Hepatic stellate cell (primary cell): ENCODE results near the gene PBX3.

Experiments used
- DNase-seq: peaks from one replicate; pipeline ENCODE4 v3.0.0; 2011; ENCODE audit warnings: low spot score

Gene PBX3

DNA sequence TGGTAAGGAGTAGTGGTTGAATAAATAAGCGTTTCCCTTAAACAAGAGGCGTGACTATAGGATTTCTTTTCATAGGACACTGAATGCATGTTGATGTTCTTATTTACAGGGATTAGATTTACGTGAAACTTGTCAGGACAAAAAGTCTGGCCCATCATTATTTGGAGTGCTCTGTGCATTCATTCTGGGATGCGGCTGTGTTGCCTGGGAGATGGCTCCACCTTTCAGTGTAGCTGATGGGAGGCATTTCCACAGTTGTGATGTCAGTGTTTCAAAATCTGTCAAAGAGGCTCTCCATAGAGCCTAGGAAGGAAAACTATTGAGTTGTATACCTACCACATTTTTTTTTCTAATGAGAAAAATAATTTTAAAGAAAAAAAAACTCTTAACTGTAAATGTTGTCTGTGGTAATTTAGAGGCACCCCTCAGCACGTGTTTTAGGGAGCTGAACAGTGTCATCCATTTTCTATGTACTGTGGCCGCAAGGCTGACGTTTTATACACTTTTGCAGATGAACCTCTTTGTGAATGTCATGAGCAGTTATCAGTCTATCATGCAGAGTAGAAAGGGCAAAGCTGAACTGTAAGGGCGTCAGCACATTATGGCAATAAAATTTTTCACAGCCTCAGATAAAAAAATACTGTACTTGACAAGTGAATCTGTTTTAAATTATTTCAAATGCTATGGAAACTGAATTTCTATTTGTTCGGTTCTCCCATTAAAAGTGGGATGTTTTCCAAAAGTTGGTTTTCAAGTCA, 202.7 kb downstream of the PBX3 start:
- no peak for DNase-seq

DNA sequence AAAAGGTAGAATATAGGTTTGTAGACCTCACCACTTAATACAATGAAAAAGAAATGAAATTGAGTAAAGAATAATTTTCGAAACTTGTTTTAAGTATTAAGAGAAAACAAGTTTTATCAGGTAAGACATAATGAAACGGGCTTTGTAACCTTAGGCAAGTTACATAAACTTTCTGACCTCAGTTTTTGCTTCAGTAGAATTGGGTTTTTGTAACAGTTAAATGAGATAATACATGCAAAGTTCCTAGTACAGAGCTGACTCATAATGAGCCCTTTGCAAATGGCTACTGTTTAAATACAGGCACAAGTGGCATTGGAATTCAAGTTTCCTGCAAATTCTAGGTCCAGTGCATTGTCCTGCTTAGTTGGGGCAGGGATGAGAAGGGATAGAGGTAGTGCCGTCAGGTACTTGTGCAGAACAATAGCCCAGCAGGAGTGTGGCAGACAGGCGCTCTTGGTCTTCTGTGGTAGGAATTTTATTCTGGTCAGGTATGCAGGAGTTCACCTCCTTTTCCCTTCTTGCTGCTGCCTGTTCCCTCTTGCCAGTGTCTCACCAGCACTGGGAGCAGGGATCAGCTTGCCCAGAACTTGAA, 203.8 kb downstream of the PBX3 start:
- DNase-seq = no peak

DNA sequence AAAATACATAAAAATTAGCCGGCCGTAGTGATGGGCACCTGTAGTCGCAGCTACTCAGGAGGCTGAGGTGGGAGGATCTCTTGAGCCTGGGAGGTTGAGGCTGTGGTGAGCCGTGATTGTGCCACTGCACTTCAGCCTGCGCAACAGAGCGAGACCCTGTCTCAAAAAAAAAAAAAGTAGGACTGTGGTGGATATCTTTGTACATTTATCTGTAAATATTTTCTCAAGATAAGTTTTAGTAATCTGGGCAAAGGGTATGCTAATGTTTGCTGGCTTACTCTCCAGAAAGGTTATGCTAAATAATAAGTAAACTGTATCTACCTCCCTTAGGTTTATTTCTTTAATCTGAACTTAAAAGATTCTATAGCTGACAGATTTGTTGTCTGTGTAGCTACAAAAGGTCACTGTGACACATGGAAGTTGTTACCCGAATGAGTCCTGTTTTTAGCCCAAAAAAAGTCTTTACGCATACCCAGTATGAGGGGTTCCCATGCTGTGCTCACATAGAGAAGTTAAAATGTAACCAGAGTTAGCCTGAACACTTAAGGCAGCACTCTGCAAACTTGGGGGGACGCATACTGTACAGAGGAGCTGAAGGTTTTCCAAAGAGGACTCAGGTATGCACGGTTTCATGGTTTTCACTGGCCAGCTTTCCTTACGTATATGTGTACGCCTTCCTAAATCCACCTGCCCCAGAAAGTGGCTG, 206.3 kb downstream of the PBX3 start:
- DNase-seq = no peak

DNA sequence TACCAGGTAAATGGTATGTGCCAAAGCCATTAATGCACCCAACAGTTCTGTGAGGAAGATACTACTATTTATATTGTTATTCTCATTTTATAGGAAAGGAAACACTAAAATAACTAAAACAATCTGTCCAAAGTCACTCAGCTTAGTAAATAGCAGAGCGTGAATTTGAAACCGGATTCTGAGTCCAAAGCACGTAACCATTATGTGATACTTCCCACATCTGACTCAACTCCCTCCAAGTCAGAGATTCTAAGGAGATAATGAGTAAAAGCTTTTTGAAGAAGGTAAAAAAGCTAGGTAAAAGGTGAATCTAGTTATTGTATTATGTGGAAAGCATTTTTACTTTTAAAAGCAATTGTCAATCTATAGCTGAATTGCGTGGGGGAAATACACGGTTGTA, 208.9 kb downstream of the PBX3 start:
- DNase-seq = no peak

DNA sequence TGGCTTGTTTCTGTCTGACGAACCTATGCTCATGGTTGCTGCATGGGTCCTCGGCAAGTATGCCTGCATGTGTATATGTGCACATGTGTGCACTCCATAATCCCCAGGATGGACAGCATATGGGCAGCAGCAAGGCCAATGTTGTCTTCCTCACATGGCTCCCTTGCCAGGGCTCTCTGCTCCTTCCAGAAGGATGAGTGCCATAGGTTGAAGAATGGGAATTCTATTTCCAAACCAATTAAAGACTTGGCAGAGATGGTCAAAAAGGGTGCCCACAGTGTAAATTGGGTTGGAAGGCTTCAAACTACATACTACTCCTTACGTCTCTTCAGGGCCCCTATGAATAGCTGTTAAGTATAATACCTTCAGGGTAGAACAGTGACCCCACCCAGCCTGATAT, 212.1 kb downstream of the PBX3 start:
- no peak for DNase-seq

DNA sequence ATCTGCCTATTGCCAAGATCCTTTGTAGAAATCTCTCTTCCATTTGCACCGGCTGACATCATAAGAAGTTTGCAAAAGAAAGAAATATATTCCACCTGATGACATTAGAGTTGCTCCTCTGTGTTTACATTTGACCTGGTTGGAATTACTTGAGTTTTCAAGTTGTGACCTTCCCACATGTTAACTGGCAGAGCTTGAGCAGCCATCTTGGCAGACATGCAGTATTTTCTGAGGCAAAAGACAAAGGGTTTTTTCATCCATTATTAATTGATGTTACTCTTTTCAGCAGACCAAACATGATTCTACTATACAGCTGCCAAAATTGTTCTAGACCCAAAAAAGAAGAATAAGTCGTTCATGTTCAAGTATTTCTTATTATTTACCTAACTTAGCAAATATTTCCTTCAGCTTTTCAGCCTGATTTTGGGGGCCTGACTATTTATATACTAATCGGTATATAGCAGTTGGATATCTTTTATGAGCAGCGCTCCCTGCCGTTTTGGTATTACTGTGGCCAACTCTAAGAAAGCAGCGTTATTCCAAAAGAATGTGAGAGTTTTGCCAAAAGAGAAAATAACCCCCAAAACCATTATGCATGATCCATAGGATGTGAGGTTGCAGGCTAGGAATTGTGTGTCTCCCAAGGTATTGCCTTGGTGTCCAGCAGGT, 212.9 kb downstream of the PBX3 start:
- DNase-seq = no peak

DNA sequence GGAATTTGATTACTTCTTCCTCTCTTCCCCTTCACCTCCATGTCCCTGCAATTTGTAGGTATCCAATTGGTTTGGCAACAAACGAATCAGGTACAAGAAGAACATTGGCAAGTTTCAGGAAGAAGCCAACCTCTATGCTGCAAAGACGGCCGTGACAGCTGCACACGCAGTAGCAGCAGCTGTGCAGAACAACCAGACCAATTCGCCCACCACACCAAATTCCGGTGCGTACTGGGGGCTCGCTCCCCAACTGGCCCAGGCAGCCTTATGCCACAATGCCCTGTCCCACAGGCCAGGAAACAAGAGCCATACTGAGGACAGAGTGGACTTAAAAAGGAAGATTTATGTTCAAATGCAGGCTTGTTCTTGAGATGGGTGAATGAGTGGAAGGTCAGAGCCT, 213.5 kb downstream of the PBX3 start:
- no peak for DNase-seq

DNA sequence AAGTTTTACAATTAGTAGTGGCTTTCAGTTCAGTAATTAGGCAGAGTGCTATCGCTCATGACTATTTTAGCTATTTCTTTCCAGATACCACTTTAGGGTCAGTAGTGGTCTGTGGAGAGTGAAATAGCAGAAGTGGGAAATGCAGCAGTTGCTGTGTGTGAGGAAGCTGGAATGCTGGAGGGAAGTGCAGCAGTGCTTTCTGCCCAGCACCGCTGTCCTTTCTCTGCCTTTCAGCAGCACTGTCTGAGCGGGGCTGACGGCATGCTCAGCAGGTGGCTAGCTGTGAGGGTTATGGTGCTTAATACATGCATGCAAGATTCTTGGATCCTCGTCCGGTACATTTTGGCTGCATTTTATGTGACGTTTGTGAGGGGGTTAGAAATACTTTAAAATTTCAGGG, 213.9 kb downstream of the PBX3 start:
- no peak for DNase-seq

DNA sequence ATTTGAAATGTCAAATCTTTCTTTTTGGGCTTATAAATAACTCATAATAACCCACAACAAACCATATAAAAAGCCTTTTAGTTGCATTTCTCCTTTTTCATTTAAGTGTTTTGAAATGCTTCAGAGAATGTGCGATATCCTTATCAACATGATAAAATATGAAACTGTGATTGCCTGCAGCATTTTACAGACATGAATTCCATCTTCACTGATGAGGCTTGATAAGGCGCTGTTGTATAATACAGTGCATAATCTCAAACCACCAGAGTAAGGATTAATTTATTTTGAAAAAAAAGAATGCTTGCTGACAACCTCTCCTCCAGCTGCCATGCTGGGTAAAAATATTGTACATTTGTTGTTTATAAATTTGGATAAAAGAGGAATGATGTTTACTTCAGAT, 216.8 kb downstream of the PBX3 start:
- DNase-seq = no peak

DNA sequence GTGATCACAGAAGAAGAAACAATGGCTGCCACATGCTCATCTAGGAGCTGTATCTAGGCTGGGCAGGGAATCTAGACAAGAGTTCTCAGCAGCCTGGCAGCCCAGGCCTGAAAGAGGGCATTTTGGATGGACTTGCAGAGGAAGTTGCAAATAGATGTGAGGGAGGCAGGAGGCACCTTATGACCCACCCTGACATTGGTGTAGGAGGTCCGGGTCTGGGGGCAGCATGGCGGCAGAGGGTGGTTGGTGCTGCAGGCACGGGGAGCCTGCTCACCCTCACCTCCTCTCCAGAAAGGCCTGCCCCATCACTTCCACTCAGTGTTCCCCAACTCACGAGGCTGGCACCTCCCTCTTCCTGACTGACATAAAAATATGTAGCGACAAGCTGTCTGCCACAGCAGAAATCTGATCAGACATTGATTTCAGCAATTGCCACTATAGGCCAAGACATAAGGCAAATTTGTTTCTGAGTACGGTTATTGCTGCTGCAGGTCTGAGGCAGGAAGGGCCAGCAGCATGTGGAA, 217.6 kb downstream of the PBX3 start:
- no peak for DNase-seq

DNA sequence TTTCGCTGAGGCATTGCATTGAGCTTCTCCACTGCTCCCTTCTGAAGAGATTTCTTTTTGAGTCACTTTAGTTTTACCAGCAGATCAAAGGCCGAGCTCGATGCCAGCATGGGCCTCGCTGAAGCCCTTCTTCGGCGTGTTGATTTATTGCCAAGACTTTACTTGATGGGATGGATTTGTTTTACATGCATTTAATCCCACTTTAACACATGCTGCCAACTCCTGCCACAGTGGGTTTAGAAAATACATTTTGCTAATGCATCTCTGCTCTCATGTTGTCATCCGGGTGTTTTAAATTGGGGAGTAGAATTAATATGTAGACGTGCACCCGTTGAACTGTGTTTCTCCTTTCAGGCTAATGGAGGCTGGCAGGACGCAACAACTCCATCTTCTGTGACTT, 218.3 kb downstream of the PBX3 start:
- no peak for DNase-seq

DNA sequence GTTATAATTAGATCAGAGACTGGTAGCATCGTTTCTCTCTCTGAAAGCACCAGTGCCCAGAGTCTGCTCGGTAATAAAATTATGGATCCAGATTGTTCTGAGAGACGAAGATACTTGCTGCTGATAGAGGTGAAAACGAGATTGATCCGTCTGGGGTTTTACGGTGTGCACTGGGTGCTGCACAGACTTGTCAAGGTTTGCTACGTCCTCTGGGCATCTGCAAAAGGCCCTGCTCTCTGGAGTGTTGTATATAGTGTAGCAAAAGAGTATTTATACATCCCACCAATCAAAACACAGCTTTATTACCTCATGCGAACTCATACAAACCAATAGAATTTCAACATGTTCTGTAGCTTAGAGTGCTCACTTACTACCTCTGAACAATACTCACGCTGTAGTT, 219.3 kb downstream of the PBX3 start:
- no peak for DNase-seq

DNA sequence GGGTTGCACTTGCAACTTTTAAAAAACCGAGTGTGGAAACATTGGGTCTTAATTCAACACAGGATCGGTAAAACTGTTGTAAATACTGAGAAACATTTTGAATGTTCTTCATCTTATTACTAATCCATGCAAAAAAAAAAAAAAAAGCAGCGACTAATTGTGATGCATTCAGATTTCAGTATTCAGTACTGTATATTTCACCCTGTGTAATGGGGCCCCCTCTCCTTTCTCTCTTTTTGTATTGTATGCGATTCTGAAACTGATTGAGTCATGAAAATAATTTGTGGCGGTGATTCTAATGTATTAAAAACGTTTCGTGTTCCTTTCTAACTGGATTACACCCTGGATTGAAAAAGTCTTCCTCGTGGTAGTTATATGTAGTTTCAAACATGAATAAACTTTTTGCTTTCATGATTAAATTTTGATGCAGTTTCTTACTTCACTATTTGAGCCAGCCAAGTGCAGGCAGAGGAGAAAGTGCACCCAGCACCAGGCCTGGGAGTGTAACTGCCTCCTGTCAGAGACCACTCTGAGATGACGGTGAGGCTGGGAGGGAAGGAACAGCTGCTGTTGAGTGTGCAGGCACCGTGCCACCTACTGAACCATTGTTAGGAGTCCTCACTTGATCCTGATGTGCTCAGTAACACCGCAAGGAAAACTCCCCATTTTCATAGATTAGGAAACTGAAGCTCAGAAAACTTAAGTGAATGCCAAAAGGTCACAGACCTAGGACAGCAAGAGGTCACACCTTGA, 220.0 kb downstream of the PBX3 start:
- DNase-seq = no peak

DNA sequence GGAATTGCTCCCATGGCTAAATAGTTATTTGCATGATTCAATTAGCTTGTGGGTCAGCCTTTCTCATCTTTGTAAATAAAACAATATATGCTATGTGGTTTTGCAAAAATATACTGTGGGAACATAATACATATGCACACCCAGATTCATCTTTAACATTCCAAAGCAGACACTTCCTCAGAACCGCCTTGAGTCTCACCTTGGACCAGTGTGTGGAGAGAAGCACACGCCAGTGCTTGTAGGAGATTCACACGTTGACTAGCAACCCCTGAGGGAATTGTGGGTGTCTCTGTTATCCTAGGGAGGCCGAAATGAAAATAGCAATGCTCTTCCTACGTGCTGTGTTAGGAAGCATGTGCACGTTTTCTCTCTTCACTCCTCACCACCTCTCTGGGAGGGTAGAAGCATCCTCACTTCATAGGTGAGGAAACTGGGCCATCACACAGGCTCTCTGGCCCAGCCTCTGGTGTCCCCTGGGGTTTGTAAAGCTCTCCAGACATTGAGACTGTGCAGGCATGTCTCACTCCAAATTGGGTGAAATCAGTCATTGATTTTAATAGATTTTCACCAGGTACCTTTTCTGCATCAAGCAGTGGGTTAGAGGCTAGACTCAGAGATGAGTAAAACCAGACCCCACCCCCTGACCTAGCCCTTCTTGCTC, 221.7 kb downstream of the PBX3 start:
- DNase-seq = no peak

DNA sequence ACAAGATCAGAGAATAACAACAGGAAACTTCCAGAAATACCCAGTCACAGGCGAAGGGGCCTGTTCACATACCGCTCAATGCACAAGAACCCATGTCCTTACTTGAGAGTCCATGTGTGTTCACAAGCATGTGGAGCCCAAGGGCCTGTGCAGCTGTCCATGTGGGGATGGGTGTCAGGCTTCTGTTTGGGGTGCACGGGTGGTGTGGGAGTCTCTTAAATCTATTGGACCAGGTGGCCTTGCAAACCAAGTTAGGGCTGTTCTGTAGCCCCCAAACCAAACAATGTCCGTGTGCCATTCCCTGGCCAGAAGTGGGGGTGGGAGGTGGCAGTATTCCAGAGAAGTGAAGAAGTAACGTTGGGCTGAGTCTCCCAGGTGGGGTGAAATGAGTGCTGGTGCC, 222.3 kb downstream of the PBX3 start:
- DNase-seq = no peak

DNA sequence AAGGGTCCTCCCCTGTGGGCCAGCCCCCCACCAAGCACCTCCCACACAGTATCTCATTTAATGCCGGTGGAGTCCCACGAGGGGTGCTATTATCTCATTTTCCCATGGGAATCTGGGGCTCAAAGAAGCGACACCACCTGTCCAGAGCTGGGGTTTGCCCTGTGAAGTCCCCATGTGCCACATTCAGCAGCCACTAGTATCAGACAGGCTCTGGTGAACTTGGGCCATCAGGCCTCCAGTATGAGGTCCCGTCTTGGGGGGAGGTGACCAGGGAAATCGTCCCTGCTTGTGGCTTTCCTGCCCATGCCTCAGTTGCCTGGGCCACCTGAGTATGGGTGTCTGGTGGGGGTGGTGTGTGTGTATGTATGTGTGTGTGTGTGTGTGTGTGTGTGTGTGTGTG, 222.7 kb downstream of the PBX3 start:
- DNase-seq = no peak

DNA sequence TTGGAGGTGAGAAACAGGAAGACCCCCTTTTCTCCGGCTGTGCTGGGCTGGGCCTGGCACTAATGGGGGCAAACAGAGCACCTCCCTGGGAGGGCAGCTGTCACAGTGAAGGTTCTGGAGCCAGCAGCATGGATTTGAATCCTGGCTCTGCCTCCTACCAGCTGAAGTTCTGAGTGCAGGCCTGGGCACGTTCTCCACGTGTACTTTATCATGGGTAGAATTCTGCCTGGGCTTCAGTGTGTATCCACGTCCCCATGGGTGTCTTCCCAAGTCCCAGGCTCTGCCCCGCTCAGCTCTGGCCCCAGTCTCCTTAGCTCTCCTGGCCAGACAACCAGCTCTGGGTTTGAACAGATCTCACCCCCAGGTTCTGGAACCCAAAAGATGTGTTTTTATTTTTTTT, 223.2 kb downstream of the PBX3 start:
- no peak for DNase-seq

DNA sequence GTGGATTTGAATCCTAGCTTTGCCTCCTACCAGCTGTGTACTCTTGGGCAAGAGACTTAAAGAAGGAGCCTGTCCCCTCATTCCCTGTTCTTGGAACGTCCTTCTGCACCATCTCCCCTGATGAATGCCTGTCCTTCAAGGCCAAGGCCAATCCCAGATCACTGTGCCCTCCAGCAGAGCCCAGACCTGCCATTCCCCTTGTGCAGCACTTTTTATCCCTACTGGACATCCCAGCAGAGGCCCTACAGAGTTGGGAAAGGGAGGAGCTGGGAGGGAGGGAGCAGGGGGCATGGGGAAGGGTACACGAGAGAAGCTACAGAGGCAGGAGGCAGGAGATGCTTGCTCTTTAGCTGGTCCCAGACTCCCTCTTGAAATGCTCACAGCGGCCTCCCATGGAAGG, 223.9 kb downstream of the PBX3 start:
- no peak for DNase-seq

DNA sequence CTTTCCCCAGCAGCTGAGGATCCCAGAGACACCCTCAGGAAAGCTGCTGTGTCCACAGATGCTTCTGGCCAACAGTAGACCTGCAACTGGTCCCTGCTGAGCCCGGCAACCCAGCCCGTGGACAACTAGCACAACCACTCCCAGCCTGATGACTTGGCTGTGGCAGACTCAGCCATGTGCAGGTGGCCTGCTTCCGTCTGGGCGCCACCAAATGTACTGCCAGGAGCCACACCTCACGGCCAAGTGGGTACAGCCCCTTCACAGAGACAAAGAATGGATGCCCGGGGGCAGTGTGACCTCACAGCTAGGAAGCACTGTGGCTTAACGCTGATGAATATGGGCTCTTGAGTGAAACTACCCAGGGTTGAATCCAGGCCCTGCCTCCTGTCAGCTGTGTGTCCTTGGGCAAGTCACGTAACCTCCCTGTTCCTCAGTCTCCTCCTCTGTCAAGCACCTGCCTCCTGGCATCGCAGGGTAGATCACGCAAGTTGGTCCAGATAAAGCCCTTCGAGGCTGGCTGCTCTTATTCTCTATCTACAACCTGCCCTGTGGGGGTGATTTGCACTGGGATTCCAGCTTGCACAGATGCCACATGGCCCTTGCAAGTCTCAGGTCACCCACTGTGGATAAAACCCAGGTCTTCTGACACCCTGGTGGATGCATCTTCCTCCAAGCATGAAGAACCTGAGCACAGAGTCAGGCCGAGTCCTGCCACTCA, 225.0 kb downstream of the PBX3 start:
- no peak for DNase-seq

DNA sequence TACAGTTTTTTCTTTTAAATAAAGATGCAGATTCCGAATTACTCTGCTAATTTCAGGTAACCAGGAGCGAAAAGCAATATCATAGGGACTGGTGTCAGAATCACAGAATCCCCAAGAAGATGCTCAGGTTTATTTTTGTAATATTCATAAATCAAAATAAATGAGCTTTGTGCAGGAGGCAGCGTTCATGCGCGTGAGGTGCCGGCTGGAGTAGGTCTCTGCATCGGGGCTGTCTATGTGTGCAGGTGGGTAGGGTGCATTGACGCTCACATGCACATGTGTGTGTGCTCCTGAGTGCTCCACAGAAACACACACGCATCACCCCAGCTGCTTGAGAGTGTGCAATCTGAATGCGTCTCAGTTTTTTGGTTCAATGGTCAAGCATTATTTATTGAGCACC, 226.4 kb downstream of the PBX3 start:
- no peak for DNase-seq

DNA sequence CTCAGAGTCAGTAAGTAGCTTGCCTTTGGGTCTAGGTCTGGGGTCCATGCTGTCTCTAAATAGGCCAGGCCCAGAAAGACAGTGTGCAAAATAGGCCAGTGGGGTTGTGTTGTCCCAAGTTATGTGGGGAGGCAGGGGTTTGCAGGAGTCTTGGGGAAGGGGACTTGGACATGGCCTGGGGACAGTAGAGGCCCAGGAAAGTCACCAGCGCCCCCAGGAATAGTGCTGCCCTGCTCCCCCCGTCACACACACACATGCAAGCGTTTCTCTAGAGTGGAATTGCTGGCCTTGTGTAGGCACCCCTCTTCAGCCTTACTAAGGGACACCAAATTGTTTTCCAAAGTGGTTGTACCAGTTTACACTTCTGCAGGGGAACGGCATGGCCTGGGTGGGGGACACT, 227.5 kb downstream of the PBX3 start:
- DNase-seq = no peak
